PC-3 (cell line): ENCODE results near the gene FGFR1OP2.

Experiments
- CTCF ChIP-seq: fragments of 300-600 bp; sonication (generic); conservative IDR thresholded peaks from 2 replicates; pipeline ENCODE4 v1.5.1; 2017; ENCODE audit warnings: antibody characterized with exemption, low read depth, mild to moderate bottlenecking, low read length
- EZH2 ChIP-seq: fragments of 300-600 bp; sonication (generic); IDR thresholded peaks from one replicate; pipeline ENCODE4 v1.6.1; 2017; ENCODE audit warnings: antibody characterized with exemption, mild to moderate bottlenecking, low read length; ENCODE audit not compliant: unreplicated experiment

- TF ChIP-seq CTCF (no peak), EZH2 (no peak)
These were observed 2.9 kb downstream of the FGFR1OP2 start for GRCh38 chr12:26941215-26941594.
